DND-41 (cell line): Measurements from ENCODE around the gene ASPN.

Experiments used
- ATAC-seq: fragments of 200-7000 bp; cut with Tn5 transposase; 3 replicates; pipeline ENCODE4 v1.9.1; 2021; ENCODE audit warnings: low read depth; ENCODE audit not compliant: insufficient read depth
- DNase-seq: peaks from one replicate; pipeline ENCODE4 v3.0.0-alpha.2; 2020
- H2AFZ ChIP-seq: 2 replicates; pipeline ENCODE4 v1.6.0; 2012; ENCODE audit warnings: low read depth, low read length
- H3K27ac ChIP-seq: 2 replicates; pipeline ENCODE4 v1.5.1; 2012; ENCODE audit warnings: low read length, inconsistent platforms
- H3K27me3 ChIP-seq: fragments of 200-600 bp; sonication (generic); 2 replicates; pipeline ENCODE4 v1.6.0; 2012; ENCODE audit warnings: low read length, mild to moderate bottlenecking, inconsistent platforms; ENCODE audit not compliant: insufficient read depth, poor library complexity
- H3K36me3 ChIP-seq: 2 replicates; pipeline ENCODE4 v1.5.1; 2012; ENCODE audit warnings: low read length, inconsistent platforms; ENCODE audit not compliant: insufficient read depth
- H3K4me1 ChIP-seq: 2 replicates; pipeline ENCODE4 v1.5.1; 2012; ENCODE audit warnings: mild to moderate bottlenecking, low read length; ENCODE audit not compliant: insufficient read depth
- H3K4me2 ChIP-seq: 2 replicates; pipeline ENCODE4 v1.6.0; 2012; ENCODE audit warnings: mild to moderate bottlenecking, moderate library complexity, low read length, inconsistent platforms; ENCODE audit not compliant: insufficient read depth
- H3K4me3 ChIP-seq, 2 experiments: fragments of 200-600 bp in 1 of 2; shearing (Covaris generic) in 1 of 2; 2 replicates each; pipeline ENCODE4 v1.5.1; 2012 to 2016; ENCODE audit warnings: inconsistent platforms in 2 of 2, low read length in 2 of 2, mild to moderate bottlenecking in 2 of 2, low read depth in 1 of 2, moderate library complexity in 1 of 2
- H3K79me2 ChIP-seq: 2 replicates; pipeline ENCODE4 v1.6.0; 2012; ENCODE audit warnings: low read length, inconsistent platforms; ENCODE audit not compliant: insufficient read depth
- H3K9ac ChIP-seq: 2 replicates; pipeline ENCODE4 v1.6.0; 2012; ENCODE audit warnings: low read depth, mild to moderate bottlenecking, inconsistent platforms, low read length, moderate library complexity
- H3K9me3 ChIP-seq: 2 replicates; pipeline ENCODE4 v1.5.1; 2012; ENCODE audit warnings: low read length, moderate library complexity, mild to moderate bottlenecking, inconsistent platforms; ENCODE audit not compliant: insufficient read depth, severe bottlenecking
- H4K20me1 ChIP-seq: 2 replicates; pipeline ENCODE4 v1.6.0; 2012; ENCODE audit warnings: low read length; ENCODE audit not compliant: insufficient read depth
- CTCF ChIP-seq: IDR thresholded peaks from 2 replicates; pipeline ENCODE4 v1.5.1; 2012; ENCODE audit warnings: borderline replicate concordance, low read length, moderate library complexity, mild to moderate bottlenecking; ENCODE audit not compliant: poor library complexity, severe bottlenecking; ENCODE audit errors: extremely low read depth
- EZH2 ChIP-seq: IDR thresholded peaks from 3 replicates; pipeline ENCODE4 v1.6.1; 2012; ENCODE audit warnings: borderline replicate concordance, low read depth, mild to moderate bottlenecking, moderate library complexity, low read length, inconsistent platforms; ENCODE audit not compliant: severe bottlenecking

Gene ASPN

GRCh38 chr9:92408747-92409478 is 73.4 kb downstream of the ASPN start:
- no peak overlapping the region for H2AFZ ChIP-seq

DNA sequence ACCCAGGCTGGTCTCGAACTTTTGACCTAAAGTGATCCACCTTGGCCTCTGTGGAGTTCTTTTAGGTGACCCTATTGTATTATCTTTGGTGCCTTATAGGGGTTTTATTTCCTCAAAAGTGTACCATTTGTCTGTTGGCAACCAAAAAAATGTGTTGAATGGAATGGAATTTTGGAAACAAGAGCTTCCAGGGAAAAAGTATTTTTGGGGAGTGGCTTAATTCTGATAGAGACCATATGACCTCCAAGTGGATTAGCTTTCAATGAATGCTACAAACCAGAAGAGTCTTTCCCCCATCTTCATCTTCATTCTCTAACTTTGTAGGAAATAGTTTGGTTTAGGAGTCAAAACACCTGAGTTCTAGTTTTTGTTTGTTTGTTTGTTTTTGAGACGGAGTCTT is 74.5 kb downstream of the ASPN start:
- H3K9ac ChIP-seq, result no peak overlapping the region
- no peak for TF ChIP-seq CTCF
- TF ChIP-seq EZH2, result no peak
- DNase-seq (no peak), ATAC-seq (no peak)
- no peak overlapping the region for H2AFZ ChIP-seq
- peaks cover 29% of the 10 kb centered on the region; the same call in 1 of the 2 replicates for H3K79me2 ChIP-seq
- no peak overlapping the region for H3K4me3 ChIP-seq
- no peak overlapping the region for H3K4me2 ChIP-seq
- H3K9me3 ChIP-seq, result no peaks in the 10 kb centered on the region
- no peaks in the 10 kb centered on the region for H3K27me3 ChIP-seq
- peaks cover 47% of the 10 kb centered on the region for H3K4me1 ChIP-seq
- H4K20me1 ChIP-seq, result no peaks in the 10 kb centered on the region
- no peak overlapping the region for H3K27ac ChIP-seq
- H3K36me3 ChIP-seq, result no peaks in the 10 kb centered on the region

More at GRCh38 chr9:92408747-92409478, 73.4 kb downstream of the ASPN start:
- Histone ChIP-seq H3K9me3 (no peaks in the 10 kb centered on the region), H3K4me1 (peaks cover 37% of the 10 kb centered on the region), H4K20me1 (no peaks in the 10 kb centered on the region), H3K9ac (no peak overlapping the region), H3K79me2 (peaks cover 26% of the 10 kb centered on the region; the same call in 1 of the 2 replicates), H3K4me3 (no peak overlapping the region), H3K27ac (no peak overlapping the region), H3K27me3 (no peaks in the 10 kb centered on the region), H3K4me2 (no peak overlapping the region), H3K36me3 (no peaks in the 10 kb centered on the region)
- no peak for ATAC-seq
- TF ChIP-seq CTCF, result no peak
- no peak for TF ChIP-seq EZH2
- DNase-seq, result no peak

DNA sequence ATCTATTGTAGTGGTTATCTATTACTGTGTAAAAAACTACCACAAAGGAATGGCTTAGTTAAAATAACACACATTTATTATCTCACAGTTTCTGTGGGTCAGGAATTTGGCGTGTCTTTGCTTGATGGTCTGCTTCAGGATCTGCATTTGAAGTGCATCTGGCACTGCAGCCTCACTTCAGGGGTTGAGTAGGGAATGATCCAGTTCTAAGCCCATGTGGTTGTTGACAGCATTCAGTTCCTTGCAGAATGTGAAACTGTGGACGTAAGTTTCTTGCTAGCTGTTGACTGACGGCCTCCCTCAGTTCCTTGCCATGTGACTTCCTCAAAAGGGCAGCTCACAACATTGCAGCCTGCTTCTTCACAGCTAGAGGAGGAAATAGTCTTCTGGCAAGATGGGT is 75.8 kb downstream of the ASPN start:
- ATAC-seq, result peak; percentile 69
- no peak for TF ChIP-seq EZH2
- peak; percentile 4 for TF ChIP-seq CTCF
- H3K79me2 ChIP-seq, result peaks cover 26% of the 10 kb centered on the region; the same call in 1 of the 2 replicates
- H3K4me1 ChIP-seq, result peaks cover 60% of the 10 kb centered on the region
- H3K4me3 ChIP-seq, result peak overlapping the region in 1 of 2 experiments; percentile 49; a peak in 2 of 4 replicates
- H4K20me1 ChIP-seq, result no peaks in the 10 kb centered on the region
- peak overlapping the region; percentile 60 for H3K4me2 ChIP-seq
- DNase-seq, result peak; percentile 52
- peak overlapping the region; percentile 71 for H3K27ac ChIP-seq
- H3K9ac ChIP-seq, result peak overlapping the region; percentile 40
- H3K27me3 ChIP-seq, result no peaks in the 10 kb centered on the region
- H3K36me3 ChIP-seq, result no peaks in the 10 kb centered on the region
- peak overlapping the region; percentile 3; the same call in 1 of the 2 replicates for H2AFZ ChIP-seq
- H3K9me3 ChIP-seq, result no peaks in the 10 kb centered on the region
